GM19099 (cell line): ENCODE data around the gene VASN.

Source experiments
- POLR2A ChIP-seq: IDR thresholded peaks from 3 replicates; pipeline ENCODE4 v1.6.1; 2011; ENCODE audit warnings: low read depth; ENCODE audit not compliant: insufficient read length; ENCODE audit errors: extremely low read depth

The VASN gene

GRCh38 chr16:4428500-4428899 lies 56.9 kb downstream of the VASN start:
- no peak for TF ChIP-seq POLR2A

- no peak for TF ChIP-seq POLR2A
These were observed 59.4 kb downstream of the VASN start for GRCh38 chr16:4431023-4431422.
